PC-9 (cell line): ENCODE data around the gene BRD1.

Experiments used
- EZH2 ChIP-seq: fragments of 200-600 bp; sonication (generic); IDR thresholded peaks from 2 replicates; pipeline ENCODE4 v1.8.0; 2017; ENCODE audit warnings: antibody characterized with exemption, low read depth
- TF ChIP-seq, protein P1 (sequence below): fragments of 200-600 bp; sonication (generic); conservative IDR thresholded peaks from 2 replicates; pipeline ENCODE4 v1.6.1; 2017; ENCODE audit warnings: mixed run types, antibody characterized with exemption, mild to moderate bottlenecking, moderate library complexity

DNA sequence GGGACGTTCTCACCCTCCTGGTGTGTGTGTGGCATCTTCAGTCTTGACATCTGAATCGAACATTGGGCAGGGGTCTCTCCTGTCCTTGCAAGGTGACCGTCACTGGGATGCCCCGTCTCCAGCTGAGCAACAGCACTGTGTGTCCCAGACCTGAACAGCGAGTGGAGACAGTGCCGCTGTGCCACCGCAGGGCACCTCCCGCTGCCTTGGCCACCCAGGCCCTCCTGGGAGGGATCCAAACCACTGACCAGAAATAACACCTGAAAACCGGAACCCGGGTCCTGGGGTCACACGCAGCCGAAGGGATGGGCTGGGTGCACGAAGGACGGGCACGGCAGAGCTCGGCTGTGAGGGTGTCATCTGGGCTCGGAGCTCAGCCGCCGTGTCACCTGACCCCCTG is 102.2 kb downstream of the BRD1 start:
- TF ChIP-seq, protein P1, sequence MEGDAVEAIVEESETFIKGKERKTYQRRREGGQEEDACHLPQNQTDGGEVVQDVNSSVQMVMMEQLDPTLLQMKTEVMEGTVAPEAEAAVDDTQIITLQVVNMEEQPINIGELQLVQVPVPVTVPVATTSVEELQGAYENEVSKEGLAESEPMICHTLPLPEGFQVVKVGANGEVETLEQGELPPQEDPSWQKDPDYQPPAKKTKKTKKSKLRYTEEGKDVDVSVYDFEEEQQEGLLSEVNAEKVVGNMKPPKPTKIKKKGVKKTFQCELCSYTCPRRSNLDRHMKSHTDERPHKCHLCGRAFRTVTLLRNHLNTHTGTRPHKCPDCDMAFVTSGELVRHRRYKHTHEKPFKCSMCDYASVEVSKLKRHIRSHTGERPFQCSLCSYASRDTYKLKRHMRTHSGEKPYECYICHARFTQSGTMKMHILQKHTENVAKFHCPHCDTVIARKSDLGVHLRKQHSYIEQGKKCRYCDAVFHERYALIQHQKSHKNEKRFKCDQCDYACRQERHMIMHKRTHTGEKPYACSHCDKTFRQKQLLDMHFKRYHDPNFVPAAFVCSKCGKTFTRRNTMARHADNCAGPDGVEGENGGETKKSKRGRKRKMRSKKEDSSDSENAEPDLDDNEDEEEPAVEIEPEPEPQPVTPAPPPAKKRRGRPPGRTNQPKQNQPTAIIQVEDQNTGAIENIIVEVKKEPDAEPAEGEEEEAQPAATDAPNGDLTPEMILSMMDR, result no peak
- TF ChIP-seq EZH2, result no peak
